Naive thymus-derived CD4-positive, alpha-beta T cell (primary cell): ENCODE data around the gene PRRG3. TPM values are rescaled to one million over a fixed set of nuclear protein-coding genes. Genes with fewer than 3 reads are reported as not detected.
A peak's percentile ranks its signal among the peaks of the same experiment; 100 is the strongest.

Experiments used
- ATAC-seq: fragments of 150-1000 bp; cut with Tn5 transposase; 2 replicates; pipeline ENCODE4 v1.10.0; 2021; ENCODE audit warnings: mild to moderate bottlenecking, moderate library complexity
- CTCF ChIA-PET: fragments of 350-600 bp; sonication (Branson Sonifier 250); formaldehyde crosslinking; loops from one replicate; lab custom pipeline; 2021; ENCODE audit warnings: antibody characterized with exemption; lab: Charles Lee
- POLR2A ChIA-PET: fragments of 350-600 bp; sonication (Branson Sonifier 250); formaldehyde crosslinking; loops from one replicate; lab custom pipeline; 2021; ENCODE audit warnings: antibody characterized with exemption, inconsistent platforms; lab: Charles Lee
- DNase-seq, 9 donors: peaks; one replicate each; pipeline versions ENCODE4 v3.0.0 to v3.0.0-alpha.2; 2020 to 2022; ENCODE audit warnings: mixed read lengths in 1 of 9
- H3K27ac ChIP-seq: one replicate; pipeline ENCODE4 v1.7.0; 2013; ENCODE audit warnings: mild to moderate bottlenecking, low read depth, low read length, moderate library complexity
- H3K27me3 ChIP-seq, 2 donors: one replicate each; pipeline ENCODE4 v1.7.0; 2013; ENCODE audit warnings: low read length in 2 of 2, mild to moderate bottlenecking in 2 of 2, moderate library complexity in 2 of 2; ENCODE audit not compliant: control insufficient read depth in 2 of 2, insufficient read depth in 2 of 2
- H3K36me3 ChIP-seq, 3 experiments: 1 replicate in 2 of 3; 2 replicates in 1 of 3; pipeline ENCODE4 v1.7.0; 2013; ENCODE audit warnings: low read length in 3 of 3, mild to moderate bottlenecking in 3 of 3, moderate library complexity in 1 of 3; ENCODE audit not compliant: insufficient read depth in 3 of 3, control insufficient read depth in 2 of 3
- H3K4me1 ChIP-seq, 2 donors: one replicate each; pipeline ENCODE4 v1.7.0; 2013; ENCODE audit warnings: low read length in 2 of 2, mild to moderate bottlenecking in 2 of 2, moderate library complexity in 1 of 2; ENCODE audit not compliant: control insufficient read depth in 2 of 2, insufficient read depth in 2 of 2
- H3K4me3 ChIP-seq: 2 replicates; pipeline ENCODE4 v1.7.0; 2013; ENCODE audit warnings: mild to moderate bottlenecking, low read length
- H3K9me3 ChIP-seq, 3 experiments: 1 replicate in 2 of 3; 2 replicates in 1 of 3; pipeline ENCODE4 v1.7.0; 2013; ENCODE audit warnings: low read length in 3 of 3; ENCODE audit not compliant: control insufficient read depth in 2 of 3
- H3K27ac Mint-ChIP-seq, 9 donors: one replicate each; pipeline ENCODE4 v1.8.0; 2020 to 2022; ENCODE audit warnings: mixed read lengths in 9 of 9, mild to moderate bottlenecking in 8 of 9, moderate library complexity in 5 of 9, inconsistent platforms in 2 of 9
- H3K27me3 Mint-ChIP-seq, 5 donors: one replicate each; pipeline ENCODE4 v1.8.0; 2021 to 2022; ENCODE audit warnings: mixed read lengths in 5 of 5, mild to moderate bottlenecking in 1 of 5
- H3K36me3 Mint-ChIP-seq, 5 donors: one replicate each; pipeline ENCODE4 v1.8.0; 2020 to 2022; ENCODE audit warnings: mixed read lengths in 5 of 5, mild to moderate bottlenecking in 3 of 5, inconsistent platforms in 1 of 5
- H3K4me1 Mint-ChIP-seq, 7 donors: one replicate each; pipeline ENCODE4 v1.8.0; 2020 to 2022; ENCODE audit warnings: mixed read lengths in 7 of 7, mild to moderate bottlenecking in 3 of 7, inconsistent platforms in 1 of 7
- H3K4me3 Mint-ChIP-seq, 10 donors: one replicate each; pipeline ENCODE4 v1.8.0; 2020 to 2022; ENCODE audit warnings: mild to moderate bottlenecking in 10 of 10, mixed read lengths in 10 of 10, moderate library complexity in 6 of 10, inconsistent platforms in 2 of 10
- H3K9me3 Mint-ChIP-seq, 11 donors: one replicate each; pipeline ENCODE4 v1.8.0; 2020 to 2022; ENCODE audit warnings: mixed read lengths in 11 of 11, mild to moderate bottlenecking in 4 of 11, inconsistent platforms in 1 of 11, moderate library complexity in 1 of 11
- intact Hi-C, 2 donors: fragments of 100-400 bp; cut with micrococcal nuclease; formaldehyde crosslinking; loops; one replicate each; pipeline ENCODE4 v1.15.1; 2023
- polyA plus RNA-seq, 2 donors: library from polyadenylated mRNA; unstranded; fragments of 300-500 nt; fragmentation: Illumina TruSeq; gene quantifications; one replicate each; pipeline ENCODE4 v1.2.3, GENCODE V29; 2021
- total RNA-seq, 6 experiments: library from RNA in 5 of 6; stranded (reverse) in 5 of 6; gene quantifications; 1 replicate in 5 of 6; 2 replicates in 1 of 6; pipeline ENCODE4 v1.2.3 and lab custom pipeline; 2021 to 2026

PRRG3 gene
- total RNA-seq (not detected), polyA plus RNA-seq (not detected), total RNA-seq (lab: John Stamatoyannopoulos, UW) (not detected)

GRCh38 chrX:151694661-151695582, at the start of gene PRRG3:
Gene PRRG3 (plus strand): TSS chrX:151695458. CDS start chrX:151698815, 3,357 bp downstream.
- DNase-seq (no peak), ATAC-seq (no peak)
- Histone ChIP-seq H3K9me3 (no peaks in the 10 kb centered on the region), H3K4me1 (no peaks in the 10 kb centered on the region), H3K27ac (no peak within 1 kb of the TSS), H3K4me3 (no peak within 1 kb of the TSS), H3K27me3 (no peaks in the 10 kb centered on the region), H3K36me3 (no peaks in the 10 kb centered on the region)
- intact Hi-C loops, result no loop called here
- peaks cover 10 to 22% (median 19%) of the 10 kb centered on the region in 5 donors for H3K27me3 Mint-ChIP-seq
- no peaks in the 10 kb centered on the region for H3K36me3 Mint-ChIP-seq
- peaks cover 0 to 2% (median 0%) of the 10 kb centered on the region in 11 donors for H3K9me3 Mint-ChIP-seq
- peaks cover 0 to 5% (median 0%) of the 10 kb centered on the region in 7 donors for H3K4me1 Mint-ChIP-seq
- CTCF ChIA-PET, result no interaction called here
- POLR2A ChIA-PET, result no interaction called here
- H3K27ac Mint-ChIP-seq, result no peak within 1 kb of the TSS
- H3K4me3 Mint-ChIP-seq, result no peak within 1 kb of the TSS

GRCh38 chrX:151675121-151675746, 20.0 kb upstream of the PRRG3 start:
- no peak overlapping the region for H3K27ac ChIP-seq
- H3K9me3 Mint-ChIP-seq, result no peaks in the 10 kb centered on the region
- peaks cover 0 to 4% (median 0%) of the 10 kb centered on the region in 7 donors for H3K4me1 Mint-ChIP-seq
- no peak for ATAC-seq
- no peaks in the 10 kb centered on the region for H3K4me1 ChIP-seq
- CTCF ChIA-PET, result no interaction called here
- H3K27me3 Mint-ChIP-seq, result peaks cover 0 to 8% (median 5%) of the 10 kb centered on the region in 5 donors
- POLR2A ChIA-PET, result no interaction called here
- intact Hi-C loops, result no loop called here
- H3K27ac Mint-ChIP-seq, result no peak overlapping the region
- DNase-seq, result no peak
- no peaks in the 10 kb centered on the region for H3K27me3 ChIP-seq
- H3K4me3 Mint-ChIP-seq, result no peak overlapping the region
- H3K9me3 ChIP-seq, result no peaks in the 10 kb centered on the region
- H3K36me3 Mint-ChIP-seq, result peaks cover 0 to 3% (median 0%) of the 10 kb centered on the region in 5 donors
- H3K4me3 ChIP-seq, result no peak overlapping the region
- H3K36me3 ChIP-seq, result no peaks in the 10 kb centered on the region

- ChIA-PET POLR2A (no interaction called here), CTCF (no interaction called here)
- Mint-ChIP-seq H3K9me3 (no peaks in the 10 kb centered on the region), H3K4me3 (no peak overlapping the region), H3K36me3 (peaks cover 0 to 3% (median 0%) of the 10 kb centered on the region in 5 donors), H3K27ac (no peak overlapping the region), H3K4me1 (peaks cover 0 to 6% (median 0%) of the 10 kb centered on the region in 7 donors), H3K27me3 (peaks cover 0 to 7% (median 3%) of the 10 kb centered on the region in 5 donors)
- Histone ChIP-seq H3K27ac (no peak overlapping the region), H3K36me3 (no peaks in the 10 kb centered on the region), H3K4me3 (no peak overlapping the region), H3K9me3 (no peaks in the 10 kb centered on the region), H3K27me3 (no peaks in the 10 kb centered on the region), H3K4me1 (no peaks in the 10 kb centered on the region)
- no peak for DNase-seq
- no peak for ATAC-seq
- intact Hi-C loops, result no loop called here
Measured at GRCh38 chrX:151676196-151676595, 19.1 kb upstream of the PRRG3 start.

DNA sequence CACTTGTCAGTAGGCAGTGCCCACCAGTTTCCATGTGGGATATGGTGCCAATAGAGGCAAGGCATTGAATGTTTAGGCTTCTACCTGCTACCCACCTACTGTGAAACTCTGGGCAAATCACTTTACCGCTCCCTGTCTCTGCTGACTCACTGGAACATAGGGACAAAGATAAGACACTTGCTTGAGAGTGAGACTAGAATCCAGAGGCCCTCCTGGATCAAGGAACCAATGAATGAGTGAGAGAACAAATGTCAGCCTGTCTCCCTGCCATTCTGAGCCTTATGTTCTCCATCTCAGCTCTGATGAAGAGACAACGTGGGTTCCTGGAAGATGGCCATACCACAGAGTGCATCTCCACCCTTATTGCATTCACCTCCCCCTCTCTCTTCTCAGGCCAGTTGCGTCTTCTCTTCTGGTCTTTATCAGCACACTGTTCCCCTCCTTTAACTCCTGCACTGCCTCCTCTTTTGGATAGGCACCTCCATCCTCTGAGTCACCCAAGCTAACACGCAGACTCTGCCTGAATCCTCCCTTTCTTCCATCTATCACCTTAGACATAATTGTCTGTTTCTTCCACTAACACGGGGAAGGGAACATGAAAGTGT, 15.4 kb upstream of the PRRG3 start:
- ChIA-PET CTCF (no interaction called here), POLR2A (no interaction called here)
- Histone ChIP-seq H3K4me1 (no peaks in the 10 kb centered on the region), H3K4me3 (no peak overlapping the region), H3K27me3 (no peaks in the 10 kb centered on the region), H3K9me3 (no peaks in the 10 kb centered on the region), H3K27ac (no peak overlapping the region), H3K36me3 (no peaks in the 10 kb centered on the region)
- Mint-ChIP-seq H3K27me3 (peaks cover 8 to 17% (median 12%) of the 10 kb centered on the region in 5 donors), H3K4me3 (no peak overlapping the region), H3K27ac (no peak overlapping the region), H3K9me3 (peaks cover 0 to 2% (median 0%) of the 10 kb centered on the region in 11 donors), H3K4me1 (peaks cover 0 to 7% (median 0%) of the 10 kb centered on the region in 7 donors), H3K36me3 (no peaks in the 10 kb centered on the region)
- DNase-seq, result no peak
- no peak for ATAC-seq
- intact Hi-C loops, result loop anchor here (5.0 to 10.0 kb wide), 2 partner anchors 173 to 1725 kb away; no protein-coding TSS in a partner anchor

- H3K4me1 Mint-ChIP-seq, result peaks cover 0 to 7% (median 0%) of the 10 kb centered on the region in 7 donors
- Histone ChIP-seq H3K36me3 (no peaks in the 10 kb centered on the region), H3K4me3 (no peak overlapping the region), H3K27me3 (no peaks in the 10 kb centered on the region), H3K27ac (no peak overlapping the region), H3K4me1 (no peaks in the 10 kb centered on the region), H3K9me3 (no peaks in the 10 kb centered on the region)
- H3K27me3 Mint-ChIP-seq, result peaks cover 4 to 17% (median 13%) of the 10 kb centered on the region in 5 donors
- ChIA-PET POLR2A (no interaction called here), CTCF (no interaction called here)
- H3K36me3 Mint-ChIP-seq, result no peaks in the 10 kb centered on the region
- H3K4me3 Mint-ChIP-seq, result no peak overlapping the region
- H3K27ac Mint-ChIP-seq, result no peak overlapping the region
- peaks cover 0 to 2% (median 0%) of the 10 kb centered on the region in 11 donors for H3K9me3 Mint-ChIP-seq
- intact Hi-C loops, result loop anchor here (1.0 to 10.0 kb wide), 3 partner anchors 174 to 1726 kb away; no protein-coding TSS in a partner anchor
- peak in 8 of 9 donors; percentile 9 to 47 (median 31) for DNase-seq
- ATAC-seq, result peak; percentile 32
Measured at GRCh38 chrX:151680805-151681204, 14.5 kb upstream of the PRRG3 start.

DNA sequence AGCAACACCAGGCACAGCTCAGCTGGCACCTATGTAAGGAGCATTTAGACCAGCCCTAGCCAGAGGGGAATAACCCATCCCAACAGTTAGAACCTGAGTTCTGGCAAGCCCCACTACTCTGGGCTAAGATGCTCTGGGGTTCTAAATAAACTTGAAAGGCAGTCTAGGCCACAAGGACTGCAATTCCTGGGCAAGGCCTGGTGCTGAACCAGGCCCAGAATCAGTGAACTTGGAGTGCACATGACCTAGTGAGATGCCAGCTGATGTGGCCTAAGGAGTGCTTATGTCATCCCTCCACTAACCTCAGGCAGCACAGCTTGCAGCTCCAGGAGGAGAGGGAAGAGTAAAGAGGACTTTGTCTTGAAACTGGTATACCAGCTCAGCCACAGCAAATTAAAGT, 7.6 kb upstream of the PRRG3 start:
- Mint-ChIP-seq H3K27me3 (peaks cover 0 to 13% (median 8%) of the 10 kb centered on the region in 5 donors), H3K4me3 (no peak overlapping the region), H3K27ac (no peak overlapping the region), H3K9me3 (peaks cover 0 to 2% (median 0%) of the 10 kb centered on the region in 11 donors), H3K36me3 (no peaks in the 10 kb centered on the region), H3K4me1 (peaks cover 0 to 7% (median 0%) of the 10 kb centered on the region in 7 donors)
- POLR2A ChIA-PET, result no interaction called here
- no peaks in the 10 kb centered on the region for H3K36me3 ChIP-seq
- no peak overlapping the region for H3K4me3 ChIP-seq
- intact Hi-C loops, result loop anchor here in 1 of 2 donors (10.0 kb wide), 1 partner anchor 1733 kb away; no protein-coding TSS in a partner anchor
- H3K4me1 ChIP-seq, result no peaks in the 10 kb centered on the region
- ATAC-seq, result no peak
- no peaks in the 10 kb centered on the region for H3K27me3 ChIP-seq
- no peaks in the 10 kb centered on the region for H3K9me3 ChIP-seq
- CTCF ChIA-PET, result no interaction called here
- DNase-seq, result no peak
- H3K27ac ChIP-seq, result no peak overlapping the region
